Measurements from ENCODE around the gene COL18A1.
"Not testable (repeated sequence)": the region's sequence is repeated elsewhere in the genome, so short reads cannot be mapped to it uniquely, and the experiment has no call there.

The COL18A1 gene

DNA sequence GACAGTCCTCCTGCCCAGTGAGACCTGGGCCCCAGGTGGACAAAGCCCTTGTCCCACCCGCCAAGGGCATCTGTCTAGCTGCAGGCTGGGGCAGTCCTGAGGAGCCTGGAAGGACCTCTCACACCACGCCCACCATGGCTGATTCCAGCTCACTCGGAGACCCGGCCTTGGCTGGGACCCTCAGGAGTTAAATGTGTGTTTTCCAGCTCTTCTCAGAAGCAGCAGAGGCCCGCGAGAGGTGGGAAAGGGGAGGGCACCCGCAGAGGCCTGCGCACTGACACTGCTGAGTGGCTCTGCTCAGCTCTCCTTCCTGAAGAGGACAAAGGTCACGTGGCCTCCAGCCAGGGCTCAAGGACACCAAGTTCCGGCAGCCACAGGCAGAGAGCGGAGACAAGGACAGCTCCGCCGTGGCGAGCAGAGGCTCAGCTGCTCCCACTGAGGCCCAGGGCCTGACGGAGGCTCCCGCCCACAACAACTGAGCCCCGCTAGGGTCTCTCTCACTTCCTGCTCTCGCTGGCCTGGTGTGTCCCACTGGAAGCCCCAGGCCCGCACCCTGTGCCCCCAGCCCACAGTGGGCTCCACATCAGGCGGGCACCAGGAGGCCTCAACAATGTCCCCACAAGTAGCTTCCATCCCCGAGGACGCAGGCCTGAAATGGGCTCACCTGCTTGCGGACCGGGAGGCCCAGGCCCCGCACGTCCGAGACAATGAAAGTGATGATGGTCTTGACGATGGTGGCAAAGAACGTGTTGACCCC, 120.4 kb downstream of the COL18A1 start:
- no peak for DNase-seq (ENCODE audit: extremely low read depth, low read depth)
- TF ChIP-seq, protein P1, sequence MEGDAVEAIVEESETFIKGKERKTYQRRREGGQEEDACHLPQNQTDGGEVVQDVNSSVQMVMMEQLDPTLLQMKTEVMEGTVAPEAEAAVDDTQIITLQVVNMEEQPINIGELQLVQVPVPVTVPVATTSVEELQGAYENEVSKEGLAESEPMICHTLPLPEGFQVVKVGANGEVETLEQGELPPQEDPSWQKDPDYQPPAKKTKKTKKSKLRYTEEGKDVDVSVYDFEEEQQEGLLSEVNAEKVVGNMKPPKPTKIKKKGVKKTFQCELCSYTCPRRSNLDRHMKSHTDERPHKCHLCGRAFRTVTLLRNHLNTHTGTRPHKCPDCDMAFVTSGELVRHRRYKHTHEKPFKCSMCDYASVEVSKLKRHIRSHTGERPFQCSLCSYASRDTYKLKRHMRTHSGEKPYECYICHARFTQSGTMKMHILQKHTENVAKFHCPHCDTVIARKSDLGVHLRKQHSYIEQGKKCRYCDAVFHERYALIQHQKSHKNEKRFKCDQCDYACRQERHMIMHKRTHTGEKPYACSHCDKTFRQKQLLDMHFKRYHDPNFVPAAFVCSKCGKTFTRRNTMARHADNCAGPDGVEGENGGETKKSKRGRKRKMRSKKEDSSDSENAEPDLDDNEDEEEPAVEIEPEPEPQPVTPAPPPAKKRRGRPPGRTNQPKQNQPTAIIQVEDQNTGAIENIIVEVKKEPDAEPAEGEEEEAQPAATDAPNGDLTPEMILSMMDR (IDR thresholded peaks at IDR 0.05; ENCODE audit: low read depth, low read length) = no peak

GRCh38 chr21:45525910-45526306, 120.9 kb downstream of the COL18A1 start:
- TF ChIP-seq, protein P1 (IDR thresholded peaks at IDR 0.05; ENCODE audit: low read depth, low read length) = no peak
- no peak for DNase-seq (ENCODE audit: extremely low read depth, low read depth)

DNA sequence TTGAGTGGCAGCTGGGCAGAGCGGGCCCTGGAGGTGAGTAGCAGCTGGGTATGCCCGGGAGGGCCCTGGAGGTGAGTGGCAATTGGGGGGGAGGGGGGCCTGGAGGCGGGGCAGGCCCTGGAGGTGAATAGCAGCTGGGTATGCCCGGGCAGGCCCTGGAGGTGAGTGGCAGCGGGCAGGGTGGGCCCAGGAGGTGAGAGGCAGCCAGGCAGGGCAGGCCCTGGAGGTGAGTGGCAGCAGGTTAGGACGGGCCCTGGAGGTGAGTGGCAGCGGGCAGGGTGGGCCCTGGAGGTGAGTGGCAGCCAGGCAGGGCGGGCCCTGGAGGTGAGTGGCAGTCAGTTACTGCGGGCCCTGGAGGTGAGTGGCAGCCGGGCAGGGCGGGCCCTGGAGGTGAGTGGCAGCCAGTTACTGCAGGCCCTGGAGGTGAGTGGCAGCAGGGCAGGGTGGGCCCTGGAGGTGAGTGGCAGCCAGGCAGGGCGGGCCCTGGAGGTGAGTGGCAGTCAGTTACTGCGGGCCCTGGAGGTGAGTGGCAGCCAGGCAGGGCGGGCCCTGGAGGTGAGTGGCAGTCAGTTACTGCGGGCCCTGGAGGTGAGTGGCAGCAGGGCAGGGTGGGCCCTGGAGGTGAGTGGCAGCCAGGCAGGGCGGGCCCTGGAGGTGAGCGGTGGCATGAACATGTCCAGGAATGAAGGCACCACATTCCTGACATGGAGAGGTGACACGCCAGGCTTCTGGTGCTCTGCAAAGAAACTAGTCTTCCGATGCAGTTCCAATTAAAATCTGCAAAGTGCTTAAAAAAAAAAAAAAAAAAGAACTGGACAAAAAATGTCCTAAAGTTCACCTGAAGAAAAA, 122.4 kb downstream of the COL18A1 start:
- DNase-seq (ENCODE audit: extremely low read depth, low read depth) = not testable (repeated sequence)

DNA sequence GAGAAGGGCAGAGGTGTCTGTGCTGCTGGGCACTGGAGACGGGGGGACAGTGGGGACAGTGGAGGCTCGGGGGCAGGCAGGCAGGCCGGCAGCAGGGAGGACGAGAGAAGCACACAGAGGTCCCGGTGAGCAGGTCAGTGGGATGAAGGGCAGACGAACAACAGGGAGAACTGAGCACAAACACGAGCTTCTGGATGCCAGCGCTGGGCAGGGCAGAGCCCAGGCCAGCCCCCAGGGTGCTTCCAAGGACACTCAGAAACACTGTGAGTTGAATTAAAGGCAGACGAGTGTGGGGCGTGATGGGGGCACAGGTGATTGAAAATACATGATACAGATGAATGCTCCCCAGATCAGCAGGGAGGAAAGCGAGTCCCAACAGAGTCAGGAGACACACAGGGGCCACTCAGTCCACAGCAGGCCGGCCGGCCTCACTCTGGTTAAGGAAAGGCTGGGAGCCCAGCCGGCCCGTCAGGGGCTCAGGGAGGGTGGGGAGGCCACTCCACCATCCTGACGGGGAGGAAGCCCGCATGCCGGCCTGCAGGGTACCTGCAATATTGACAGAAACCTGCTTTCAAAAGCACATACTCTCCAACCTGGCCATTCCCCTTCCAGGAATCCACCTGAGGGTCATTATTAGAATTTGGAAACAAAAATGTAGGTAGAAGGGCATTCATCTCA, 123.2 kb downstream of the COL18A1 start:
- TF ChIP-seq, protein P1 (IDR thresholded peaks at IDR 0.05; ENCODE audit: low read depth, low read length) = no peak

DNA sequence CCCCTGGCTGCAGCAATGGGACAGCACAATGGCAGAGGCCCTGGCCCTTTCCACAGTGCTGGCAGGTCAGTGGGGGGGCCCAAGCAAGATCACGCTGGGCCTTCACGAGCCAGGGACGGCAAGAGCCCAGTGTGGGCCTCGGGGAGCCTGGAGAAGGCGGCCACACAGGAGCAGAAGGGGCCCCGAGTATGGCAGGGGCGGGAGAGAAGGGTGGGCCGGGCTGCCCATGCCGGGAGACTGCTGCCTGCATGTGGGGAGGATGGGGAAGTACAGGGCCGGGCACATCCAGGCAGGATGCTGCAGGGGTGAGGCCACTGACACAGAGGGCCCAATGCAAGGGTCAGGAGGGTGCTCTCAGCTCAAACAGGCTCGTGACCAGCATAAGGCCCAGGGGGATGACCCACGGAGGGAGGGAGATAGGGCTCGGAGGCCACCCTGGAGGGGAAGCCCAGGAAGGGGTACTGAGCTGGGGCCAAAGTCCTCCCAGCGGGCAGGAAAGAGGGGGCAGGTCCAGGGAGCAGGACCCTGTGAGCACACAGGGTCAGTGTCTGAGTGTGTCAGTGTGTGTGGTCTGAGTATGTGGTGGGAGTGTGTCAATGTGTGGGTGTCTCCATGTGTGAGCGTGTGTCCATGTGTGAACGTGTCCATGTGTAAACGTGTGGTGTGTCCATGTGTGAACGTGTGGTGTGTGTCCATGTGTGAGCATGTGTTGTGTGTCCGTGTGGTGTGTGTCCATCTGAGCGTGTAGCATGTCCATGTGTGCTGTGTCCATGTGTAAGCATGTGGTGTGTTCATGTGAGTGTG, 124.2 kb downstream of the COL18A1 start:
- no peak for DNase-seq (ENCODE audit: extremely low read depth, low read depth)
- TF ChIP-seq, protein P1 (IDR thresholded peaks at IDR 0.05; ENCODE audit: low read depth, low read length) = no peak

More for the DNA sequence above, 123.2 kb downstream of the COL18A1 start:
- no peak for DNase-seq (ENCODE audit: extremely low read depth, low read depth)

DNA sequence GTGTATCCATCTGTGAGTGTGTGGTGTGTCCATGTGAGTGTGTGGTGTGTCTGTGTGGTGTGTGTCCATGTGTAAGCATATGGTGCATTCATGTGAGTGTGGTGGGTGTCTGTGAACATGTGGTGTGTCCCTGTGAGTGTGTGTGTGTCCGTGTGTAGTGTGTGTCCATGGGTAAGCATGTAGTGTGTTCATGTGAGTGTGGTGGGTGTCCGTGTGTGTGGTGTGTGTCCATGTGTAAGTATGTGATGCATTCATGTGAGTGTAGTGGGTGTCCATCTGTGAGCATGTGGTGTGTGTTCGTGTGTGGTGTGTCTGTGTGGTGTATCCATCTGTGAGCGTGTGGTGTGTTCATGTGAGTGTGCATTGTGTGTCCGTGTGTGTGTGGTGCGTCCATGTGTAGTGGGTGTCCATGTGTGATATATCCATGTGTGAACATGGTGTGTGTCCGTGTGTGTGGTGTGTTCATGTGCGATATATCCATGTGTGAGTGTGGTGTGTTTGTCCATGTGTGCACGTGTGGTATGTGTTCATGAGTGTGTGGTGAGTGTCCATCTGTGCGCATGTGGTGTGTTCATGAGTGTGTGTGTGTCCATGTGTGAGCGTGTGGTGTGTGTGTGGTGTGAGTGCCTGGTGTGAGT, 124.9 kb downstream of the COL18A1 start:
- TF ChIP-seq, protein P1 (IDR thresholded peaks at IDR 0.05; ENCODE audit: low read depth, low read length) = no peak
- no peak for DNase-seq (ENCODE audit: extremely low read depth, low read depth)
